ENCODE measurements around the gene SMARCD1. TPM values are rescaled to one million over a fixed set of nuclear protein-coding genes. Genes with fewer than 3 reads are reported as not detected.

Gene SMARCD1
- total RNA-seq, 2 experiments from 2014 or later: 47.3 to 55.1 TPM

DNA sequence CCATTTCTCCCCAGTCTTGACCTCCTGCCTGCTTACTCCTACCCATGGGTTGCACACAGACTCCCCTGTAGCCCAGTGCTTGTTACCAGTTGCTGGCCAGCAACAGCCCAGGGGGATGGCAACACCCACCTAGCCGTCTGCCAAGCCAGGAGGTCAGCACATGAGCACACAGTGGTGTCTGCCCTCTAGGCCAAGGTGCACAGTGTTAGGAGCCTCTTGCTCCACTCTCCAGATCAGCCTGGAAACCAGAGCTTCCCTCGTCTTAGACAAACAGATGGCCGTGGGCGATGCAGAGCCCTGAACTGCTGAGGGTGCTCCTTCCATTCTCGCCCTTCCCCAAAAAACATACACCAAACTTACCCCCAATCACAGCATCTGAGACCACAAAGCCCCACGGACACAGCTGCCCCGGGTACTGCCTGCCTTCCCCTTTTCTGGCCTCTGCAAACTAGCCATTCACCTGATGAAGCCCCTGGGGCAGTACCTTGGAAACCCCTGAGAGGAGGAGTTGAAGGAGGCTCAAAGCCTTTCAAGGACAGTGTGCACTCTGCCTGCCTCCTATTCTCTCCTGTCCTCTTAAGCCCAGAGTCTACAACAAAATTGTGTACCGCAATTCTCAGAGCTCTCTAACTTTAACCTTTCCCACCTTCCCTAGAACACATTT is 17.6 kb downstream of the SMARCD1 start:
- Mint-ChIP-seq H3K36me3 (ENCODE audit: low read depth) (peaks cover 25% of the 10 kb centered on the region), H3K27ac (peak overlapping the region; percentile 20), H3K4me1 (ENCODE audit: low read depth) (no peaks in the 10 kb centered on the region), H3K4me3 (no peak overlapping the region), H3K27me3 (no peaks in the 10 kb centered on the region), H3K9me3 (no peaks in the 10 kb centered on the region)
- DNase-seq: no peak
- no peak for ATAC-seq
- ChIA-PET POLR2A (interaction anchor here (0.9 kb wide), 1 partner anchor 10 kb away, joined by 3 read pairs; no protein-coding TSS in a partner anchor), CTCF (interaction anchor here (1.4 to 6.7 kb wide), 4 partner anchors 8 to 73 kb away, joined by 3 to 54 read pairs (median 18); partner anchors contain the start of gene COX14)
- intact Hi-C loops (cut with micrococcal nuclease): no loop called here
- TF ChIP-seq, protein P1, sequence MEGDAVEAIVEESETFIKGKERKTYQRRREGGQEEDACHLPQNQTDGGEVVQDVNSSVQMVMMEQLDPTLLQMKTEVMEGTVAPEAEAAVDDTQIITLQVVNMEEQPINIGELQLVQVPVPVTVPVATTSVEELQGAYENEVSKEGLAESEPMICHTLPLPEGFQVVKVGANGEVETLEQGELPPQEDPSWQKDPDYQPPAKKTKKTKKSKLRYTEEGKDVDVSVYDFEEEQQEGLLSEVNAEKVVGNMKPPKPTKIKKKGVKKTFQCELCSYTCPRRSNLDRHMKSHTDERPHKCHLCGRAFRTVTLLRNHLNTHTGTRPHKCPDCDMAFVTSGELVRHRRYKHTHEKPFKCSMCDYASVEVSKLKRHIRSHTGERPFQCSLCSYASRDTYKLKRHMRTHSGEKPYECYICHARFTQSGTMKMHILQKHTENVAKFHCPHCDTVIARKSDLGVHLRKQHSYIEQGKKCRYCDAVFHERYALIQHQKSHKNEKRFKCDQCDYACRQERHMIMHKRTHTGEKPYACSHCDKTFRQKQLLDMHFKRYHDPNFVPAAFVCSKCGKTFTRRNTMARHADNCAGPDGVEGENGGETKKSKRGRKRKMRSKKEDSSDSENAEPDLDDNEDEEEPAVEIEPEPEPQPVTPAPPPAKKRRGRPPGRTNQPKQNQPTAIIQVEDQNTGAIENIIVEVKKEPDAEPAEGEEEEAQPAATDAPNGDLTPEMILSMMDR (IDR thresholded peaks at IDR 0.05): no peak

DNA sequence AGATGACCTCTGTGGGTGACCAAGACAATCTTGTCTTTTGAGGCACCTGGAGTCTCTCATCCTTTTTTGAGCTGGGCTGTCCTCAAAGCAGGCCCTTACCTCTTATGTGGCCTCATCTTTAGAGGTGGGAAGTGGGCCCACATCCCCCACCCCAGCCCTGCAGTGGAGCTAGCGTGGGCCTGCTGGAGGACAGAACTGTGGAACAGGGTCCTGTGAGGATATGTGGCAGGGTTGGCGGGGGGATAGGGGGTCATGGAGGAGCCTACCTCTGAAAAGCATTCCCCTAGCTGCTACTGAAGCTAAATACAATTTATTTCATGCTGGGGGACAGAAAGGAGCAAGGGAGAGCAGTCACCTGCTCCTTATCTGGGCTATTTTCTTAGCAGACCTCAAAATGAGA is 18.2 kb downstream of the SMARCD1 start:
- intact Hi-C loops (cut with micrococcal nuclease): no loop called here
- CTCF ChIA-PET: interaction anchor here (0.6 to 6.7 kb wide), 6 partner anchors 8 to 72 kb away, joined by 3 to 54 read pairs (median 4); partner anchors contain the start of genes CERS5, COX14 and SMARCD1
- POLR2A ChIA-PET: interaction anchor here (0.9 to 1.3 kb wide), 2 partner anchors 9 to 19 kb away, joined by 3 to 5 read pairs; no protein-coding TSS in a partner anchor
- Mint-ChIP-seq H3K27me3 (no peaks in the 10 kb centered on the region), H3K4me3 (no peak overlapping the region), H3K36me3 (ENCODE audit: low read depth) (peaks cover 19% of the 10 kb centered on the region), H3K27ac (no peak overlapping the region), H3K9me3 (no peaks in the 10 kb centered on the region), H3K4me1 (ENCODE audit: low read depth) (no peaks in the 10 kb centered on the region)
- DNase-seq (no peak), ATAC-seq (no peak)
- TF ChIP-seq, protein P1 (IDR thresholded peaks at IDR 0.05): no peak

DNA sequence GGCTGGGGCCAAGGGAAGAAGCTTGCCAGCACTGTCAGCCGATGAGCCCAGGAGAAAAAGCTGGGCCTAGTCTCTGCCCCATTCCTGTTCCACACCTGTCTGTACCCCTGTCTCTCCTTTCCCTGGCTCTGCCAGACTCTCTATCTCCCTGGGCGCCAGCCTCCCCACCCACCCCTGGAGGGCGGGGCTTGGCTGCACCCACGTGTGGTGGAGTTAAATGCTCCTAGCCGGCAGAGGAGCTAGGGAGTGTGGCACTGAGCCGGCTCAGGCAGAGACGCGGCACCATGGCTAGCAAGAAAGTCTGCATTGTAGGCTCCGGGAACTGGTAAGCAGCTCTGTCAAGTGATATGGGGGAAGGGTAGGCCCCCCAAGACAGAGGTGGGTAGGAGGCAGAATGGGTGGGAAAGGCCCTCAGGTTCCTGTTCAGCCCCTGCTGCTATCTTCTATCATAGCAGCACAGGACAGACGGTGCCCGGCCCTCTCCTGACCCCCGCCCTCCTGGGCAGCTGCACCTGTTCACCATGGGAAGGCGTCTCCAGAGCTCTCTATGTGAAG is 18.7 kb downstream of the SMARCD1 start, which contains the start of gene GPD1:
TSS of gene GPD1 (plus strand) at position 242 of the 555 bp plus-strand sequence. CDS start at position 285, 43 bp downstream.
- Mint-ChIP-seq H3K4me1 (ENCODE audit: low read depth) (no peaks in the 10 kb centered on the region), H3K27me3 (no peaks in the 10 kb centered on the region), H3K27ac (peak within 1 kb of the TSS; percentile 20), H3K36me3 (ENCODE audit: low read depth) (peaks cover 16% of the 10 kb centered on the region), H3K4me3 (no peak within 1 kb of the TSS), H3K9me3 (no peaks in the 10 kb centered on the region)
- peak; percentile 84 for ATAC-seq
- intact Hi-C loops (cut with micrococcal nuclease): no loop called here
- peak; percentile 50 for DNase-seq
- ChIA-PET CTCF (interaction anchor here (0.6 to 6.7 kb wide), 7 partner anchors 7 to 211 kb away, joined by 3 to 54 read pairs (median 3); partner anchors contain the start of genes CERS5, COX14 and SMARCD1), POLR2A (interaction anchor here (0.9 to 1.3 kb wide), 2 partner anchors 9 to 19 kb away, joined by 3 to 5 read pairs; no protein-coding TSS in a partner anchor)
- TF ChIP-seq, protein P1 (IDR thresholded peaks at IDR 0.05): no peak

DNA sequence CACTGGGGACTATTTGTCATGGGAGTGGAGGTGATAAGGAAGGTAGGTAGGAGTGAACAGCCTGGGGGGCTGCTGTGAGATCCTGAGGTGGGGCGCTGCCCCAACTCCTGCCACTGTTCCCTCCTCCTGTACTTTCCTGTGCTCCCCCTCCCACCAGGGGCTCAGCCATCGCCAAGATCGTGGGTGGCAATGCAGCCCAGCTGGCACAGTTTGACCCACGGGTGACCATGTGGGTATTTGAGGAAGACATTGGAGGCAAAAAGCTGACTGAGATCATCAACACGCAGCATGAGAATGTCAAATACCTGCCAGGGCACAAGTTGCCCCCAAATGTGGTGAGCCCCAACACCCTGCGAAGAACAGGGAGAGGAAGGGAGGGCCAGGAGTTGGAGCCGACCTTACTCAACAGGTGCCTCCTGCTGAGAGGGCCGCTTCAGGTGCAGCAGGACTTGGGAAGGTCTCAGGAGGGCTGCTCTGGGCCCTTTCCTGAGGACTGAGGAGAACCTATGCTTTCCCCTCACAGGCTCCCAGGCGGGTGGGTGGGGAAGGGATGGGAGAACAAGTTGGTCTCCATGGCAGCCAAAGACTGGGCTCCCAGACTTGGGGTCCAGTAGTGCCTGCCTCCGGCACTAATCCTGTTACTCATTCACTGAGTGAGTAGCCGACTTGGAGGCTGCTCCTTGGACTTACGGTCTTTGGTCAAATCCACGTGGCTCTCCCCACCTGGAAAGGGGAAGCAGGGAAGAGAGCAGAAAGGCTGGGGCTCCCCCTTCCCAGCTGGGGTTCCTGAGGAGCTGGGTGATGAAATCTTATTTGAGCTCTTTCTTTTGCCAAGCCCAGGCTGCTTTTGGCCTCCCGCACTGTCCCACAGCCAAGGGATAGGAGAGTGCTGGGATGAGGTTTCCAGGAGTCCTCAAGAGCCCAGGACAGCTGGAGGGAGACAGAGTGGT is 19.6 kb downstream of the SMARCD1 start:
- TF ChIP-seq, protein P1 (IDR thresholded peaks at IDR 0.05): no peak
- Mint-ChIP-seq H3K27ac (no peak overlapping the region), H3K4me1 (ENCODE audit: low read depth) (no peaks in the 10 kb centered on the region), H3K9me3 (no peaks in the 10 kb centered on the region), H3K36me3 (ENCODE audit: low read depth) (peaks cover 10% of the 10 kb centered on the region), H3K4me3 (no peak overlapping the region), H3K27me3 (no peaks in the 10 kb centered on the region)
- CTCF ChIA-PET: interaction anchor here (1.4 to 6.7 kb wide), 4 partner anchors 16 to 210 kb away, joined by 3 to 32 read pairs (median 4); partner anchors contain the start of gene SMARCD1
- POLR2A ChIA-PET: interaction anchor here (1.3 kb wide), 1 partner anchor 20 kb away, joined by 5 read pairs; no protein-coding TSS in a partner anchor
- intact Hi-C loops (cut with micrococcal nuclease): no loop called here
- DNase-seq: no peak
- no peak for ATAC-seq
